Kidney capillary endothelial cell (primary cell): Measurements from ENCODE around the gene SORBS2.
"Not testable (repeated sequence)": the region's sequence is repeated elsewhere in the genome, so short reads cannot be mapped to it uniquely, and the experiment has no call there.

Experiments
- DNase-seq: peaks from one replicate; pipeline ENCODE4 v3.0.0-alpha.2; 2018; ENCODE audit warnings: low spot score

SORBS2 gene, protein sequence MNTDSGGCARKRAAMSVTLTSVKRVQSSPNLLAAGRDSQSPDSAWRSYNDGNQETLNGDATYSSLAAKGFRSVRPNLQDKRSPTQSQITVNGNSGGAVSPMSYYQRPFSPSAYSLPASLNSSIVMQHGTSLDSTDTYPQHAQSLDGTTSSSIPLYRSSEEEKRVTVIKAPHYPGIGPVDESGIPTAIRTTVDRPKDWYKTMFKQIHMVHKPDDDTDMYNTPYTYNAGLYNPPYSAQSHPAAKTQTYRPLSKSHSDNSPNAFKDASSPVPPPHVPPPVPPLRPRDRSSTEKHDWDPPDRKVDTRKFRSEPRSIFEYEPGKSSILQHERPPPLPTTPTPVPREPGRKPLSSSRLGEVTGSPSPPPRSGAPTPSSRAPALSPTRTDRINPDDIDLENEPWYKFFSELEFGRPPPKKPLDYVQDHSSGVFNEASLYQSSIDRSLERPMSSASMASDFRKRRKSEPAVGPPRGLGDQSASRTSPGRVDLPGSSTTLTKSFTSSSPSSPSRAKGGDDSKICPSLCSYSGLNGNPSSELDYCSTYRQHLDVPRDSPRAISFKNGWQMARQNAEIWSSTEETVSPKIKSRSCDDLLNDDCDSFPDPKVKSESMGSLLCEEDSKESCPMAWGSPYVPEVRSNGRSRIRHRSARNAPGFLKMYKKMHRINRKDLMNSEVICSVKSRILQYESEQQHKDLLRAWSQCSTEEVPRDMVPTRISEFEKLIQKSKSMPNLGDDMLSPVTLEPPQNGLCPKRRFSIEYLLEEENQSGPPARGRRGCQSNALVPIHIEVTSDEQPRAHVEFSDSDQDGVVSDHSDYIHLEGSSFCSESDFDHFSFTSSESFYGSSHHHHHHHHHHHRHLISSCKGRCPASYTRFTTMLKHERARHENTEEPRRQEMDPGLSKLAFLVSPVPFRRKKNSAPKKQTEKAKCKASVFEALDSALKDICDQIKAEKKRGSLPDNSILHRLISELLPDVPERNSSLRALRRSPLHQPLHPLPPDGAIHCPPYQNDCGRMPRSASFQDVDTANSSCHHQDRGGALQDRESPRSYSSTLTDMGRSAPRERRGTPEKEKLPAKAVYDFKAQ (N-terminal part only)

DNA sequence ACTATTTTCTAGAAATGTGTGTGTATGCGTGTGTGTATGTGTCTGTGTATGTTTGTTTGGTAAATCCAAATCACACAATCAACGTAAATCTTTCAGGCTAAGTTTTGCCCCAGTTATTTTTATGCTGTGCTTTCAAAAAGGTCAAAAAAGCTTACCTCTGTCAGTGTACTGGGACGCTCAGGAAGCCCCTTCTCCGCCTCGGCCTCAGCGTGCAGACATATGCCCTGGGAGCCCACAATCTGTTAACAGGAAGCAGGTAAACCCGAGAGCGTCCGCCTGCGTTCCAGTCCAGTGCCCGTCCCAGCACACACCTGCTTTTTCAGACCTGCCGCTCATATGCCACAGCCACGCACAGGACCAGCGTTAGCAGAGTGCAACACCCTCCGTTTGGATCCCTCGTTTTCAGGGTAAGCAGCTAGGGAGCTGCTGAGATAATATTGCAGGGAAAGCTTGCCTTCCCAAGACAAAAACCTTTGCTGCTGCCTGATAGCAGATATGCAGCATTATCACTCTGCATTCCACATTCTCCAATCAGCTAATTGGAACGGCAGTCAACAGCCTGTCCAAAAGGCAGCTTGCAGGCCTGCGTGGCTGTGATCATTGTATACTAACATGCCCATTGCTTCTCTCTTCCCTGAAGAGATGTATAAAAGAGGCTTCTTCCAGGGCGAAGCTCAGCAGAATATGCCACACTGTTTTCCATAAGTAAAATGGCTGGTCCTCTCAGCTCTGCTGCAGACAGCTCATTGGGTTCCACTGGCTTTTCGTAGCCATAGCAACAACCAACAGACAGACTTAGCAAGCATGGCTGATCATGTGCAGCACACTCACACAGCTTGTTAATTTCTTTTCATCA lies at the start of gene SORBS2:
Gene SORBS2, minus strand, starts transcription at position 686 of the 856 bp plus-strand sequence. CDS start 121,623 bp downstream, outside the sequence.
- DNase-seq = no peak

GRCh38 chr4:185859111-185859510 lies 47.1 kb upstream of the SORBS2 start:
- DNase-seq = no peak

DNA sequence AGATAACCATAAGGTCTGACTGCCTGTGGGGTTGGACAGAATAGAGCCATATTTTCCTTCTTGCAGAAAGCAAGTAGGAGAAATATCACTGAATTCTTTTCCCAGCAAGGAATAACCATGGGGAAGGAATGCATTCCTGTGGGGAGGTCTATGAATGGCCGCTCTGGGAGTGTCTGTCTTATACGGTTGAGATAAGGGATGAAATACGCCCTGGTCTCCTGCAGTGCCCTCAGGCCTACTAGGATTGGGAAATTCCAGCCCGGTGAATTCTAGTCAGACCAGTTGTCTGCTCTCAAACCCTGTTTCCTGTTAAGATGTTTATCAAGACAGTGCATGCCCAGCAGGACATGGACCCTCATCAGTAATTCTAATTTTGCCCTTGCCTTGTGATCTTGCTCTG lies 45.6 kb upstream of the SORBS2 start:
- DNase-seq = not testable (repeated sequence)

DNA sequence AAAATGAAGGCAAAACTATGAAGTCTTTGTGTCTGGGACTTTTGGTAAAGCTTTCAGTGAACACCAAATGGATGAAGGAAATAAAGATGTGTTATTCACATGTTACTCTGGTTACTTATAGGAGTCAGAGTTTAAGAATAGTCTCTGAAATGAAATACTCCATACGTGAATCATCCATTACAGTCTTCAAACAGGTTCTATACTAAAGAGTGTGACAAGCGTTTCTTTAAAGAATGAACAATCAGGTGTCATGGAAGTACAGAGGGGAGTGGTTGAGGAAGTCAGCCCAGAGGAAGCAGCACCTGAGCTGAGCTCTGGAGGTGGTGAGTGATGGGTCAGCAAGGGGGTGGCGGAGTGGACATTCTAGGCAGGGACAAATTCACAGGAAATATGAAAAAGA lies 41.8 kb upstream of the SORBS2 start:
- DNase-seq = no peak

DNA sequence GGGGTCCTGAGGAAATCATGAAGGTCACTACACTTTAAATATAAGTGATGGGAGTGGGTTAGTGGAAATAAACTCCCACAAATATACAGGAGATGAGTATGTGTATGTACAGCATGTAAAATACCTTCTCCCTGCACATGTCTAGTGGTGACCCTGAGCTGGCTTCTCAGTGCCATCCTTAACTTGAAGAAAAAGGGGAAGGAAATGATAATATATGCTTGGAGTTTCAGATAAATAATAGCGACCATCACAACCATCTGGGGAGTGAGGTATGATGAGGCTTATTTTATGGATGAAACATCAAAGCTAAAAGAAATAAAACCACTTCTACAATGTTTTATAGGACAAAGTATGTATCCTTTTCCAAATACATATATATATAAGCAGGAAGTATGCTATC lies 41.0 kb upstream of the SORBS2 start:
- no peak for DNase-seq

DNA sequence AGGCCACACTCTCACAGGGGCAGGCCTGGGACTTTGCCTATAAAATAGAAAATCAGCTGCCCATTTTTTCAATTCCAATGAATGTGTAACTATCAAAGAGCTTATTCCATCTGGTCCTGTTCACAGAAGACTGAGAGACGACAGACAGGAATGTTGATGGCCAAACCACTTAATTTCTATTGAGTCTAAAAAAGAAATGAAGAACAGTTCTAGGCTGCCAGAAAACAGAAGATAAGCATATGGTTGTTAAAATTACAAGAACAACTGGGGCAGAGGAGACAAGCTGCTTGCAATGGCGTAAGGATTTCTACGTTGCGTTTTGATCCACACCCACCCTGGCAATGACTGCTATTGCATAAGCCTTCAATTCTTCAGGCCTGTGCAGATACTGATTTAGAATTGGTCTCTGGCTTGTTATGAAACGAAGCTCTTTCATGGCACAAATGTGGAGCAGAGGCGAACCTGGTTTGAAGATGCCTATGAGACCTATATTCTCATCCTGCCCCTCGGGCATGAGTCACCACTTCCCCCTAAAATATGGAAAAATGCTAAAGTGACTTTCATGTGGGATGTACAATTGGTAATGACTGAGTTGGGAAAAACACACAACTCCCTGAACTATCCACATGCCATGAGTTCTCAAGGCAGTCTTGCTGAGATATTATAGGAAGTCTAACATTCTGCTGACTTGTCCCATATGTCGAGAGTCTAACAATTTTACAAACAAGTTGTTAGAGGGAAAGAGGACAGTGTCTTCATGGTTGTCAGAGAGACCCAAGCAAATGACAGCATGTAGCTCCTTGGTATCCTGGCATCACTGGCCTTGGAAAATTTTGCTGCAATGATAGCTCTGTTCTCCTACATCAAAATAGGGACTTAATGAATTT lies 37.9 kb upstream of the SORBS2 start:
- no peak for DNase-seq

DNA sequence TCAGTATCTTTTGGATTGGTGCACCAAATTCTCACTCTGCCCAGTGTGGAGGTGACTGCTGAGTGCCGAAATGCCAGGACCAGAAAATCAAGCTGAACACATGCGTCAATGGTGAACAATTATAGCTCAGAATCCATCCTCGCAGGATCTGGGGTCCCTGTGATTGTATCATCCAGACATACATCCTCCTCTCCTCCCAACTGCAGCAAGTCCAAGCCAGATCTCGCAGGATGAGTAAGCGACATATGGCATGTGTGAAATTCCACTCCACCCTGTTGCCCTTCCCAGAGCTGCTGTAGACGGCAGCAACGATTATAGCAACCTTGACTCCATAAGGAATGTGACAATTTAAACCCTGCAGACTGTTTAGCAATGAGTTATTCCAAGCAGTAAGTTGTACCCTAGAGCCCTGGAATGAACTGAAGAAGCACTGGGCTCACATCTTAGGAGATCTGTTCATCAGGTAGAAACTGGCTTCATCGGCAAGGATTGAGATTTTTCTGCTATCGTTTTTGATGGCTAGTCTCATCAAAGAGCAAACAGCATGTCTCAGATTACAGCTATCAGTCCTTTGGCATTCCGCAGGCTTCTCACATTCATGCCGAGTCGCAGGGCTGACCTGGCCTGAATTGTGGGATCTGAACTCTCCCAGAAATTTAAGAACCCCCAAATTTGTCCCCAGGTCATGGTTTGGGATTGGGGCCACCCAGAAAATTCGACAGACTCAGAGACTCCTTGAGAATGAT lies 35.5 kb upstream of the SORBS2 start:
- peak; percentile 20 for DNase-seq

DNA sequence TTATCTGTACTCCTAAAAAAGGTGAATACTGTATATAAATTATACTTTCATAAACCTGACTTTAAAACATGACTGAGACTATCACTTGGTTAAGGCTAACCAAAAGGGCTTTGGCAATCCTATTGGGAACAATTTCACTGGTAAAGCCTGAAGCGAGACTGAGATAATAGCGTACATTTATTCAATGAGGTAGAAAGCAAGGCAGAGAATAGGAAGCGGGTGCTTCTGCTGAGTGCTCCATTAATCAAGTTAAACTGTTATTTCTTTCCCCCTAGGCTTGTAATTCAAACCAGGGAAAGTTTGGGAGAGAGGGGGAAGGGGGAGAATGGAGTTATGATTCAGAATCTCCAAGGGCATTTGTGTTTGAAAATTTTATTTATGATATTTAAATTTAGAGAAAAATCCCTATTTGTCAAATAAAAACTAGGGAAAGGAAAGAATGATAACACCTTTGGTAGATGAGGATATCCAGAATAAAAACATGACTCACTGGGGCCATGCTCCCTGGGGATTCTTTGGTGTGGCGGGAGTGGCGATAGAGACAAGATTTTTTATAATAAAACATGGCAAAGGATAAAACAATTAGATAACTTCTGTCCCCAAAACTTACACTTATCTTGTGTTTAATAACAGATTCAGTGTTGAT lies 34.6 kb upstream of the SORBS2 start:
- DNase-seq = no peak

GRCh38 chr4:185845966-185846365 lies 34.0 kb upstream of the SORBS2 start:
- DNase-seq = no peak

DNA sequence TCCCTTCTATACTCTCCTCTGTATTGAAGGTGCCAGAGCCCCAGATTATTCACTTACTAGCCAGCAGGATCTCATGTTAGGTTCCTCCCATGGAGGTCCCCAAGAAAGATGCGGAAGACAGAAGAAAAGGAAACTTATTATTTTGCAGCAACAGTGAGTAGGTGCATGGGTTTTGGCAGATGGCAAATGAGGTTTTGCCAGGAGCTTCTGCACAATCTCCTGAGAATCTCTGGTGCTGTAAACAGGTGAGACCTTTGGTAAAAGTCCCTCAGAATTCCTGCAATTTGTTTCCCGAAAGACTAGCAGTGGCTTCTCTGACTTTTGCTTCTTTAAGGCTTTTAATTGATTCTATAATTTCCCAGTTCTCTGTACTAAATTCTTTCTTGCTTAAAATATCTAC lies 29.5 kb upstream of the SORBS2 start:
- DNase-seq = no peak

- no peak for DNase-seq
These were observed 29.0 kb upstream of the SORBS2 start for GRCh38 chr4:185840953-185841352.

- no peak for DNase-seq
These were observed 28.2 kb upstream of the SORBS2 start for GRCh38 chr4:185840201-185840600.

DNA sequence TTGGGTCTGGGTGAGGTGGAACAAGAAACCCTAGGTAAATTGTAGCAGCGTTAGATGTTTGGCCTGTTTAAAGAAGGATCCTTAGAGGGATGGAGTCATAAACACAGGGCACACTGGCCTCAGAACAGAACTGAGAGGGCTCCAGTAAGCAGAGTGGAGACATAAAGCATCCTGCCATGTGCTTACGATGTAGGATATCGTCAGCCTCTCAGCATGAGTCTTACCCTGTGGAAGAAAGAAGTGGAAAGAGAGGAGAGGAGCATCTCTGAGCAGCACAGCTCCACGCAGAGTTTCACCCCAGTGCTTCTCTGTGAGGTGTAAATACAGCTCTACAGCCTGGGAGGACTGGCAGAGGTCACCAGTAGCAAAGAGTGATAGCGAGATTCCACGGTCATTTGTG lies 27.8 kb upstream of the SORBS2 start:
- DNase-seq = no peak

- DNase-seq = peak; percentile 100
These were observed 27.3 kb upstream of the SORBS2 start for GRCh38 chr4:185839194-185839712.

DNA sequence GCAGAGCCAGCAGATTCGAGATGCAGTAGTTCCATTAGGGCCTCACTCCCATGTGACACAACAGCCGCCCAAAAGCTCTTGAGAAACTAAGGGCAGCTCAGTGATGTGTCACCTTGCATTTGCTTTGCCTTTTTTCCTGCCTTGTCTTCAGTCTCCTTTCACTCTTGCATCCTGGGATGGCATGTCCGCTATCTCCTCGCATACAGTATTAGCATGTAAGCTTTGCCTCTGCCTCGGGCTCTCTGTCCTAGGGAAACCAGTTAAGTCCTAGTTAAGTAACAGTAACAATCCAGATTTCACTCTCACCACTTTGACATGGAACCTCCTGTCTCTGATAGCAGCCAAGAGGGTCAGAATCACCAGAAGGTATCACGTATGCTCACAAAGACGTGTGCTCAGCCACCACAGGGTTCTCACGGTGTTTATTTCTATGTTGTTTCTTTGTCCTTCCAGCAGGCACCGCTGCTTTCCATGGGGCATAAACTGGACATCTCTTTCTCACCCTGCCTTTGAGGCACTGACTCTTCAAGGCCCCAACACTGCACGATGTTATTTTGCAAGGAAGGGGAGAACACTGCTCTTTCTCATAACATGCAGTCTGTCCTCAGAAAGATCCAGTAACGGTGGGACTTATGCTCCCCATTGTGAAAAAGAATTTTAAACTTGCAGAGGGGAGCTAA lies 26.7 kb upstream of the SORBS2 start:
- no peak for DNase-seq

GRCh38 chr4:185838104-185838452 lies 26.1 kb upstream of the SORBS2 start:
- DNase-seq = no peak

- DNase-seq = peak; percentile 33
These were observed 25.6 kb upstream of the SORBS2 start for GRCh38 chr4:185837415-185838103.
